K562 (cell line): Measurements from ENCODE around the gene PSMD4. TPM values are rescaled to one million over a fixed set of nuclear protein-coding genes. Genes with fewer than 3 reads are reported as not detected.
A peak's percentile ranks its signal among the peaks of the same experiment; 100 is the strongest.

Source experiments
- ATAC-seq: fragments of 200-7000 bp; cut with Tn5 transposase; 3 replicates; pipeline ENCODE4 v1.9.1; 2020; ENCODE audit warnings: moderate library complexity
- BruUV-seq: library from RNA; stranded (reverse); fragments of 400-500 nt; replicated peaks from 2 replicates; lab custom pipeline; 2021; lab: Mats Ljungman, UMichigan
- CTCF ChIA-PET: fragments of 300-600 bp; formaldehyde crosslinking; extraction: SDS; loops from one replicate; lab custom pipeline; 2021; ENCODE audit warnings: low intra/inter-chr PET ratio; lab: Yijun Ruan, JAX
- POLR2A ChIA-PET: fragments of 300-600, 350-650 bp; sonication (Branson Sonifier 250); formaldehyde crosslinking; extraction: SDS; loops from one replicate; lab custom pipeline; 2021; ENCODE audit warnings: antibody characterized with exemption, inconsistent platforms; lab: Yijun Ruan, JAX
- DNase-seq, 4 experiments: peaks; one replicate each; pipeline versions ENCODE4 v3.0.0 to v3.0.0-alpha.2; 2011 to 2018; ENCODE audit warnings: low spot score in 3 of 4, mixed read lengths in 3 of 4; ENCODE audit errors: extremely low read depth in 1 of 4
- FAIRE-seq: peaks from 2 replicates; lab custom pipeline; 2011; peaks lifted over from hg19 to GRCh38; lab: Jason Lieb, UNC
- H2AFZ ChIP-seq: 2 replicates; pipeline ENCODE4 v1.6.0; 2011; ENCODE audit warnings: low read depth, low read length, control low read depth, inconsistent platforms
- H3K27ac ChIP-seq: fragments of 200-600 bp; 3 replicates; pipeline ENCODE4 v1.8.0; 2011; ENCODE audit warnings: low read depth, mild to moderate bottlenecking, control low read depth, inconsistent platforms, low read length, moderate library complexity, mixed read lengths; ENCODE audit errors: extremely low read depth
- H3K27me3 ChIP-seq, 2 experiments: fragments of 300-600 bp in 1 of 2; 2 replicates in 1 of 2; 3 replicates in 1 of 2; pipeline versions ENCODE4 v1.6.0 to v1.8.0; 2011; ENCODE audit warnings: inconsistent platforms in 2 of 2, low read length in 2 of 2, mild to moderate bottlenecking in 1 of 2, mixed read lengths in 1 of 2, moderate library complexity in 1 of 2; ENCODE audit not compliant: control insufficient read depth in 2 of 2, insufficient read depth in 2 of 2
- H3K36me3 ChIP-seq: fragments of 300-600 bp; 3 replicates; pipeline ENCODE4 v1.8.0; 2011; ENCODE audit warnings: mild to moderate bottlenecking, low read length, inconsistent platforms; ENCODE audit not compliant: control insufficient read depth, insufficient read depth
- H3K4me1 ChIP-seq, 2 experiments: fragments of 200-600 bp in 1 of 2; replicated peaks in 1 of 2; 2 replicates in 1 of 2; 3 replicates in 1 of 2; pipeline versions ENCODE4 v1.5.1 to v1.8.0; 2011; ENCODE audit warnings: inconsistent platforms in 2 of 2, low read length in 2 of 2, mild to moderate bottlenecking in 1 of 2, mixed read lengths in 1 of 2, moderate library complexity in 1 of 2; ENCODE audit not compliant: control insufficient read depth in 2 of 2, insufficient read depth in 2 of 2
- H3K4me2 ChIP-seq: 2 replicates; pipeline ENCODE4 v1.6.1; 2011; ENCODE audit warnings: low read length, control low read depth, inconsistent platforms, mixed read lengths; ENCODE audit not compliant: insufficient read depth
- H3K4me3 ChIP-seq: fragments of 200-600 bp; sonication (generic), shearing (Covaris generic); 2 replicates; pipeline ENCODE4 v1.5.1; 2016; ENCODE audit warnings: control low read depth, inconsistent platforms
- H3K79me2 ChIP-seq: fragments of 200-600 bp; 3 replicates; pipeline ENCODE4 v1.8.0; 2011; ENCODE audit warnings: low read length, inconsistent platforms; ENCODE audit not compliant: control insufficient read depth, insufficient read depth
- H3K9ac ChIP-seq, 2 experiments: 2 replicates each; pipeline versions ENCODE4 v1.6.0 to v1.6.1; 2011; ENCODE audit warnings: low read depth in 2 of 2, low read length in 2 of 2, control low read depth in 1 of 2, inconsistent platforms in 1 of 2, mild to moderate bottlenecking in 1 of 2, mixed read lengths in 1 of 2; ENCODE audit not compliant: insufficient read depth in 1 of 2
- H3K9me1 ChIP-seq: one replicate; pipeline ENCODE4 v1.6.0; 2011; ENCODE audit warnings: inconsistent platforms, mild to moderate bottlenecking, low read length, moderate library complexity; ENCODE audit not compliant: control insufficient read depth, insufficient read depth
- H3K9me3 ChIP-seq: replicated peaks from 2 replicates; pipeline ENCODE4 v1.5.1; 2011; ENCODE audit warnings: low read depth, low read length, inconsistent platforms; ENCODE audit not compliant: control insufficient read depth, insufficient read depth
- H4K20me1 ChIP-seq: replicated peaks from 2 replicates; pipeline ENCODE4 v1.6.1; 2011; ENCODE audit warnings: low read length, inconsistent platforms, mixed read lengths; ENCODE audit not compliant: control insufficient read depth, insufficient read depth
- POLR2AphosphoS5 ChIP-seq: IDR thresholded peaks from 2 replicates; pipeline ENCODE4 v1.6.1; 2011; ENCODE audit warnings: mild to moderate bottlenecking, low read depth, low read length, moderate library complexity; ENCODE audit not compliant: control insufficient read depth, insufficient read depth
- POLR2G ChIP-seq: fragments of 200-400 bp; formaldehyde crosslinking; IDR thresholded peaks from 2 replicates; pipeline ENCODE4 v1.6.1; 2017; ENCODE audit warnings: low read depth, mild to moderate bottlenecking, antibody characterized with exemption, low read length, moderate library complexity
- RBFOX2 ChIP-seq: fragments of 200-400 bp; formaldehyde crosslinking; IDR thresholded peaks from 2 replicates; pipeline ENCODE4 v1.6.1; 2017; ENCODE audit warnings: low read depth, mild to moderate bottlenecking, low read length, moderate library complexity
- ZBTB33 ChIP-seq: sonication (generic); formaldehyde crosslinking; IDR thresholded peaks from 2 replicates; pipeline ENCODE4 v1.8.1; 2023; ENCODE audit warnings: mild to moderate bottlenecking, missing genetic modification reagents
- ZBTB34 ChIP-seq: fragments of 250-450 bp; sonication (Bioruptor Pico); IDR thresholded peaks from 2 replicates; pipeline ENCODE4 v1.8.0; 2021; ENCODE audit warnings: mild to moderate bottlenecking, moderate library complexity
- ZNF740 ChIP-seq, 3 experiments: fragments of 200-800 bp in 1 of 3; sonication (Bioruptor generic) in 1 of 3; sonication (generic) in 1 of 3; formaldehyde crosslinking in 1 of 3; IDR thresholded peaks; 2 replicates each; pipeline versions ENCODE4 v1.6.1 to v1.8.0; 2016 to 2022; ENCODE audit warnings: mild to moderate bottlenecking in 2 of 3, missing compliant biosample characterization in 2 of 3, missing genetic modification characterization in 2 of 3, missing genetic modification reagents in 1 of 3
- WGBS: fragments of 100-300 bp; shearing (Covaris generic); methylation state at CpG from one replicate; pipeline ENCODE4 v1.1.6; 2016; ENCODE audit warnings: low coverage, mixed read lengths; ENCODE audit not compliant: insufficient coverage; ENCODE audit errors: missing lambda C conversion rate; 5-methylcytosine and 5-hydroxymethylcytosine counted together
- in situ Hi-C: fragments of 300-500 bp; cut with MboI; formaldehyde crosslinking; loops from 4 replicates; pipeline ENCODE4 v1.15.0; 2018; ENCODE audit warnings: inconsistent platforms, mixed read lengths
- intact Hi-C: fragments of 100-400 bp; cut with micrococcal nuclease; formaldehyde crosslinking; loops from 2 replicates; pipeline ENCODE4 v1.14.2; 2022
- polyA plus RNA-seq, 8 experiments: library from polyadenylated mRNA; depleted of rRNA in 4 of 8; stranded (reverse) in 5 of 8; unstranded in 3 of 8; fragments of >200 nt; fragmentation: Nextera tagmentation in 2 of 8; fragmentation: Illumina TruSeq in 1 of 8; extraction: Ambion mirVana in 2 of 8; extraction: Trizol in 1 of 8; gene quantifications; 2 replicates each; pipeline versions ENCODE4 v1.2.1 to v1.2.3, GENCODE V29; 2011 to 2014; ENCODE audit warnings: inconsistent platforms in 1 of 8, missing spikeins in 1 of 8
- total RNA-seq, 7 experiments: library from RNA; depleted of rRNA in 6 of 7; stranded (reverse); fragments of >200 nt in 6 of 7; fragmentation: Illumina TruSeq in 2 of 7; extraction: Trizol in 2 of 7; gene quantifications; 2 replicates each; pipeline versions ENCODE4 v1.2.1 to v1.2.3, GENCODE V29; 2011 to 2021; ENCODE audit warnings: low replicate concordance in 1 of 7

The PSMD4 gene
- total and polyA plus RNA-seq, 9 of the 15 experiments (the other 6 are each of a cell fraction or from before 2014, with no cell fraction given) = 194 to 353 (median 295) TPM

GRCh38 chr1:151289080-151289935, 34.8 kb downstream of the PSMD4 start:
- Histone ChIP-seq H3K79me2 (peaks cover 9% of the 10 kb centered on the region), H3K9me1 (peaks cover 7% of the 10 kb centered on the region), H4K20me1 (peaks cover 12% of the 10 kb centered on the region), H3K4me1 (peaks cover 2 to 34% of the 10 kb centered on the region in 2 experiments; a peak in 4 of 5 replicates), H3K4me3 (no peak overlapping the region), H3K27me3 (no peaks in the 10 kb centered on the region), H3K9me3 (no peaks in the 10 kb centered on the region), H3K9ac (no peak overlapping the region; a peak in 1 of 4 replicates), H3K4me2 (no peak overlapping the region), H2AFZ (no peak overlapping the region), H3K36me3 (peaks cover 92% of the 10 kb centered on the region; the same call in 2 of the 3 replicates), H3K27ac (no peak overlapping the region)
- intact Hi-C loops = loop anchor here (10.0 kb wide), 1 partner anchor 55 kb away; the partner anchor contains the start of gene RFX5
- no peak for FAIRE-seq
- in situ Hi-C loops = no loop called here
- ChIA-PET POLR2A (interaction anchor here (0.6 to 1.0 kb wide), 3 partner anchors 18 to 161 kb away, joined by 3 read pairs; no protein-coding TSS in a partner anchor), CTCF (no interaction called here)
- no peak for ATAC-seq
- BruUV-seq = no TSS peak
- 73% methylated on average over 16 of the region's 18 CpGs for WGBS
- no peak for DNase-seq
- TF ChIP-seq ZBTB34 (CRISPR knock-in tag) = no peak
- TF ChIP-seq ZNF740 (CRISPR knock-in tag; IDR thresholded peaks at IDR 0.05) = peak; percentile 21; the same call in 1 of the 2 replicates
- TF ChIP-seq ZNF740 (tag; IDR thresholded peaks at IDR 0.05) = no peak
- 0 out of 2 replicates have a peak, but pooled peaks have one; percentile 10 for TF ChIP-seq ZBTB33 (CRISPR knock-in tag)
- TF ChIP-seq POLR2G = peak; percentile 27; the same call in 1 of the 2 replicates
- TF ChIP-seq POLR2AphosphoS5 = 0 out of 2 replicates have a peak, but pooled peaks have one; percentile 21
- TF ChIP-seq RBFOX2 = peak; percentile 10; the same call in 1 of the 2 replicates
